ENCODE results near the gene ECSIT. TPM values are rescaled to one million over a fixed set of nuclear protein-coding genes. Genes with fewer than 3 reads are reported as not detected.
A peak's percentile ranks its signal among the peaks of the same experiment; 100 is the strongest.

The ECSIT gene
- total and polyA plus RNA-seq, 4 donors = 31.7 to 58.8 (median 40.4) TPM

DNA sequence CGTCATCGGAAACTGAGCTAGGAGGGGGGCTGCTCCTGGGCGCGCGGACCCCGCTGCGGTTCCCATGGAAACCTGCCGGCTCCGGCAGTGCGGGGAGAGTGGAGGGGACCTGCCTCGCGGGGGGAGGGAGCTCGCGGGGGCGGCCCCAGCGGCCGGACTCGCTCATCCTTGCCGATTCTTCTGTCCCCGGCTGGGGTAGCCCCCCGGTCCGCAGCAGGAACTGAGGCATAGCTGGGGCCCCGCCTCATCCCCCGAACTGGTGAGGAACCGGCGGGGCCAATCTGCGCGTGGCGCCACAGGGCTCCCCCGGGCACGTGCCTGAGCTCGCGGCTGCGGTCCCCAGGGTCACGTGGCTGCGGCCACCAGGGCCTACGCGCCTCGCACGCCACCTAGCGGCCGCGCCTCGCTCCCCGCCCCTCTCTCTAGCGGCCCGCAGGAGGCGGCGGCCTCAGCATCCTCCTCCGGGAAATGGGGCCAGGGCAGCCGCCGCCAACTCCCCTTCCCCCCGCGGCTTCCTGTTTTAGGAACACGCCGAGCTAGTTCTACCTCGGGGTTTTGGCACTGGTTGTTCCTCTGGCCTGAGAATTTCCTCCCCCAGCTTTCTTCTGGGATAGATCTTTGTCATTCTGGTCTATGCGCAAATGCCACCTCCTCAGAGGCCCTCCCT, 46.4 kb downstream of the ECSIT start:
- ATAC-seq (ENCODE audit: insufficient read depth, low FRiP score) (peak; percentile 86), DNase-seq (peak; percentile 70 to 84 (median 79))
- peaks cover 0 to 14% (median 0%) of the 10 kb centered on the region in 5 donors for H3K4me1 ChIP-seq (ENCODE audit: control insufficient read depth in 5 of 5, insufficient read depth in 5 of 5, low read length in 5 of 5)
- no peak overlapping the region for H3K9ac ChIP-seq (ENCODE audit: insufficient read depth in 1 of 2, low read length in 2 of 2)
- H3K27me3 ChIP-seq (ENCODE audit: control insufficient read depth in 3 of 3, insufficient read depth in 3 of 3, low read length in 2 of 3) = peaks cover 0 to 38% (median 30%) of the 10 kb centered on the region in 3 donors
- H3K9me3 ChIP-seq (ENCODE audit: control insufficient read depth in 4 of 4, insufficient read depth in 3 of 4, low read length in 3 of 4) = peaks cover 0 to 2% (median 0%) of the 10 kb centered on the region in 4 donors
- TF ChIP-seq, protein P1, sequence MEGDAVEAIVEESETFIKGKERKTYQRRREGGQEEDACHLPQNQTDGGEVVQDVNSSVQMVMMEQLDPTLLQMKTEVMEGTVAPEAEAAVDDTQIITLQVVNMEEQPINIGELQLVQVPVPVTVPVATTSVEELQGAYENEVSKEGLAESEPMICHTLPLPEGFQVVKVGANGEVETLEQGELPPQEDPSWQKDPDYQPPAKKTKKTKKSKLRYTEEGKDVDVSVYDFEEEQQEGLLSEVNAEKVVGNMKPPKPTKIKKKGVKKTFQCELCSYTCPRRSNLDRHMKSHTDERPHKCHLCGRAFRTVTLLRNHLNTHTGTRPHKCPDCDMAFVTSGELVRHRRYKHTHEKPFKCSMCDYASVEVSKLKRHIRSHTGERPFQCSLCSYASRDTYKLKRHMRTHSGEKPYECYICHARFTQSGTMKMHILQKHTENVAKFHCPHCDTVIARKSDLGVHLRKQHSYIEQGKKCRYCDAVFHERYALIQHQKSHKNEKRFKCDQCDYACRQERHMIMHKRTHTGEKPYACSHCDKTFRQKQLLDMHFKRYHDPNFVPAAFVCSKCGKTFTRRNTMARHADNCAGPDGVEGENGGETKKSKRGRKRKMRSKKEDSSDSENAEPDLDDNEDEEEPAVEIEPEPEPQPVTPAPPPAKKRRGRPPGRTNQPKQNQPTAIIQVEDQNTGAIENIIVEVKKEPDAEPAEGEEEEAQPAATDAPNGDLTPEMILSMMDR (IDR thresholded peaks at IDR 0.05; ENCODE audit: control extremely low read depth, extremely low read depth) = peak; percentile 87
- WGBS, 2 donors = 2% methylated on average over 44 to 58 of the region's 58 CpGs
- H3K27ac ChIP-seq (ENCODE audit: low read depth in 1 of 2, low read length in 1 of 2) = no peak overlapping the region
- peaks cover 0 to 14% (median 4%) of the 10 kb centered on the region in 4 donors for H3K36me3 ChIP-seq (ENCODE audit: control insufficient read depth in 4 of 4, insufficient read depth in 4 of 4, low read length in 4 of 4)
- no peak overlapping the region for H3K4me3 ChIP-seq

DNA sequence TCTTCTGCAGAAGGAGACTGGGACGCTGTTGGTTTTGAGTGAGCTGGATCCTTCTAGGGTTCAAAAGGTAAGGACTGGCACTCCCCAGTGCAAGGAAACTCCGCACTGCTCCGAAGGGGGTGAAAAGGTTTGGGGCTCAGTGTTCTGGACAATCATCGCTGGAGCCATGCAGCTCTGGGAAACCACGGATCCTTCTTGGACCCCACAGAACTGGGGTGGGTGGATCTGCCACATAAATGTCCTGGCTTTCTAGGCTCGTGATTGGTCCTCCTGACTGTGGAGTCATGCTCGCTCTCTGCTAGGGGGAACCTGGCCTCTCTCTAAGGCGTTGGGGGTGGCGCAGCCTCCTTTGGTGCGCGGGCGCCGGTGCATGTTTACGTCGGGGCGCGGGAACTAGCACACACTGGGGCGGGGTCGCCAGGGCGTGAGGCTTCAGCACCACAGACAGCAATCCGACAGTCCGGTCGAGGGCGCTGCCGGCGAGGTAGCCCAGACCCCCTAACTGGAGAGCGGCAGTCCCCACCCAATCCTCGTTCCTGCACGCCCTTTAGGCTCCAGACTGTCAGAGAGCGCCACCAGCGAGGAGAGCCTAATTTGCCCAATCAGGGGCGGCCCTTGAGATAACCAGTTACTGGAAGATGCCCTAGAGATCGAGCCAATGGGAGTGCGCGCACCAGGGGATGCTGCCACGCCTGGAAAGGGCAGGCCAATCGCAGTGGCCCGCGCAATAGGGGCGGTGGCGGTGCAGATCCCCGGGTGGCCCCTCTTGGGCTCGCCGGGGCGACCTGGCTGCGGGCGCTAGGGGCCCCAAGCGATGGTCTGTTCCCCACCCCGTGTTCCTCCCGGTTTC, 47.2 kb downstream of the ECSIT start:
- Histone ChIP-seq H3K4me1 (ENCODE audit: control insufficient read depth in 5 of 5, insufficient read depth in 5 of 5, low read length in 5 of 5) (peaks cover 0 to 14% (median 0%) of the 10 kb centered on the region in 5 donors), H3K36me3 (ENCODE audit: control insufficient read depth in 4 of 4, insufficient read depth in 4 of 4, low read length in 4 of 4) (peaks cover 0 to 8% (median 4%) of the 10 kb centered on the region in 4 donors), H3K27me3 (ENCODE audit: control insufficient read depth in 3 of 3, insufficient read depth in 3 of 3, low read length in 2 of 3) (peaks cover 0 to 42% (median 31%) of the 10 kb centered on the region in 3 donors), H3K4me3 (no peak overlapping the region), H3K9ac (ENCODE audit: insufficient read depth in 1 of 2, low read length in 2 of 2) (no peak overlapping the region), H3K9me3 (ENCODE audit: control insufficient read depth in 4 of 4, insufficient read depth in 3 of 4, low read length in 3 of 4) (no peaks in the 10 kb centered on the region), H3K27ac (ENCODE audit: low read depth in 1 of 2, low read length in 1 of 2) (no peak overlapping the region)
- TF ChIP-seq, protein P1 (IDR thresholded peaks at IDR 0.05; ENCODE audit: control extremely low read depth, extremely low read depth) = no peak
- 3 to 4% methylated on average over 49 to 50 of the region's 50 CpGs for WGBS, 2 donors
- ATAC-seq (ENCODE audit: insufficient read depth, low FRiP score) (peak; percentile 66), DNase-seq (peak; percentile 65 to 74 (median 73))

DNA sequence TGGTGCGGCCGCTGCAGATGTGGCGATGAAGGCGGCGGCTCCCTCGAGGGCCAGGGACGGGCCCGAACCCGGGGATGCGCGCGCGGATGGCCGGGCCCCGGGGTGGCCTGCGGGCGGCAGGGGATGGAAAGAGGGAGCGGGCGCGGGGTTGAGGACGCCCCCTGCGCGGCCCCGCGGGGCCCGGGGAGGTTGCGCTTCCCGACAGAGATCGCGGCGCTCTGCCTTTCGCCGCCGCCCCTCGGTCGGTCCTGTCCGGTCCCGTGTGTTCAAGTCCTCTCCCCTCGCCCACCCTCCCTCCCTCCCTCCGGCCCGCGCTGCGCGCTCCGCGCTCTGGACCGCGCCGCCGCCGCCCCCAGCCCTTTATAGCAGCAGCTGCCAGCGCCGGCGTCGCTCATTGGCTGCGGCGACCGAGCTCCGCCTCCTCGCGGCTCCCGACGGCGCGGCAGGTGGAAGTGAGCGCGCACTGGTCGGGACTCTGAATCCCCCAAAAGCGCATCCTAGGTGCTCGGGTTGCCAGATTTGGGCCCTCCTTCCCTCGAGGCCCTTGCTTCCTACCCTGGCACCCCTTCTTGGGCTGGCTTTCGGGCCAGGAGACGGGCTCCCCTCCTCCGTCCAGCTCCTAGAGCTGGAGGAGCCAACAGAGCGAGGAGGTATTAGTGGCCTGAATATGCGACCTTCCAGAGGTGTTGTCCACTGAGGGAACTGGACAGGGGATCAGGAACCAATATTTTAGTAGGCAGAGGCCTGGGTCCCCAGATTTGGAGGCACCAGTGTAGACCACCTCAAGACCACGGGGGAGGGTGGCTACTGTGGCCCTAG, 48.0 kb downstream of the ECSIT start, which contains the start of gene ELAVL3:
ELAVL3 (minus strand) TSS at position 332 of the 819 bp plus-strand sequence. CDS start 438 bp downstream, outside the sequence.
- WGBS, 2 donors = 10 to 22% methylated on average over 53 to 77 of the region's 77 CpGs
- peaks cover 0 to 8% (median 1%) of the 10 kb centered on the region in 4 donors for H3K36me3 ChIP-seq (ENCODE audit: control insufficient read depth in 4 of 4, insufficient read depth in 4 of 4, low read length in 4 of 4)
- H3K9me3 ChIP-seq (ENCODE audit: control insufficient read depth in 4 of 4, insufficient read depth in 3 of 4, low read length in 3 of 4) = no peaks in the 10 kb centered on the region
- no peak within 1 kb of the TSS for H3K9ac ChIP-seq (ENCODE audit: insufficient read depth in 1 of 2, low read length in 2 of 2)
- H3K27me3 ChIP-seq (ENCODE audit: control insufficient read depth in 3 of 3, insufficient read depth in 3 of 3, low read length in 2 of 3) = peaks cover 0 to 42% (median 31%) of the 10 kb centered on the region in 3 donors
- no peak within 1 kb of the TSS for H3K4me3 ChIP-seq
- peaks cover 0 to 14% (median 0%) of the 10 kb centered on the region in 5 donors for H3K4me1 ChIP-seq (ENCODE audit: control insufficient read depth in 5 of 5, insufficient read depth in 5 of 5, low read length in 5 of 5)
- H3K27ac ChIP-seq (ENCODE audit: low read depth in 1 of 2, low read length in 1 of 2) = no peak within 1 kb of the TSS
- ATAC-seq (ENCODE audit: insufficient read depth, low FRiP score) = no peak
- peak in 1 of 3 donors; percentile 3 for DNase-seq
- TF ChIP-seq, protein P1 (IDR thresholded peaks at IDR 0.05; ENCODE audit: control extremely low read depth, extremely low read depth) = no peak
